ENCODE measurements around the gene ZNF608.

DNA sequence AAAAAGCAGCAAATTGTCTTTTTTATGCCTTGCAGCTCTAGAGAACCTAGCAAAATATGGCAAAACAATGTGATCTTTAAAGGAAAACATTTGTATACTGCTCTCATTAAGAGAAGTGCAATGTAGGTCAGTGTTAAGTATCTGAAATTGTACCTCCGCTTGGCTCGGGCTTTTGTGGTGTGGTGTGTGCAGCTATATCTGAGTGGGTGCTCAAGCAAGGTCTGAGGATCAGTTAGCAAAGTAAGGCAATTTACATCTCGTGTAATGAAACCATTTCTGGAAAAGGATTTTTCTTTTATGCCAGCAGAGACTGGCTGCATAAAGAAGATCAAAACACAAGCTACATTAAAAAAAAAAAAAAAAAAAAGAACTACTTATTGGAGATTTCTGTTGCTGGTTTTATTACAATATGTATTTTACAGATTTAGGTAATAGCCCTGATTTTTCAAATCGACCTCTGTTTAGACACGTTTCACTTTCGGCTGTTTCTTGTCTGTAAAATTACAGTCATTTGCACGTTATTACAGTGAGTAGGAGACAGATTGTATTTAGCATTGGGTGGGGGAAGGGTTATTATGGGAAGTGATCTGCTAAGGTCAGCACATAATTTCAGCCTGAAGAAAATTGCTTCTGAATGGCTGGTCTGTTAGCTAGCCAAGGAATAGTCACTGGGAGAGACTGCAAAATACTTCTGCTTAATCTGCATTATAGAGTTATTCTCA lies 7.9 kb upstream of the ZNF608 start:
- TF ChIP-seq, protein P1, sequence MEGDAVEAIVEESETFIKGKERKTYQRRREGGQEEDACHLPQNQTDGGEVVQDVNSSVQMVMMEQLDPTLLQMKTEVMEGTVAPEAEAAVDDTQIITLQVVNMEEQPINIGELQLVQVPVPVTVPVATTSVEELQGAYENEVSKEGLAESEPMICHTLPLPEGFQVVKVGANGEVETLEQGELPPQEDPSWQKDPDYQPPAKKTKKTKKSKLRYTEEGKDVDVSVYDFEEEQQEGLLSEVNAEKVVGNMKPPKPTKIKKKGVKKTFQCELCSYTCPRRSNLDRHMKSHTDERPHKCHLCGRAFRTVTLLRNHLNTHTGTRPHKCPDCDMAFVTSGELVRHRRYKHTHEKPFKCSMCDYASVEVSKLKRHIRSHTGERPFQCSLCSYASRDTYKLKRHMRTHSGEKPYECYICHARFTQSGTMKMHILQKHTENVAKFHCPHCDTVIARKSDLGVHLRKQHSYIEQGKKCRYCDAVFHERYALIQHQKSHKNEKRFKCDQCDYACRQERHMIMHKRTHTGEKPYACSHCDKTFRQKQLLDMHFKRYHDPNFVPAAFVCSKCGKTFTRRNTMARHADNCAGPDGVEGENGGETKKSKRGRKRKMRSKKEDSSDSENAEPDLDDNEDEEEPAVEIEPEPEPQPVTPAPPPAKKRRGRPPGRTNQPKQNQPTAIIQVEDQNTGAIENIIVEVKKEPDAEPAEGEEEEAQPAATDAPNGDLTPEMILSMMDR (IDR thresholded peaks at IDR 0.05 in 2 of 3, conservative IDR thresholded peaks at IDR 0.05 in 1 of 3; ENCODE audit: borderline replicate concordance in 1 of 3, insufficient read depth in 1 of 3, low read depth in 2 of 3, low read length in 2 of 3), result no peak
- no peak for TF ChIP-seq REST (IDR thresholded peaks at IDR 0.05; ENCODE audit: low read depth)
- TF ChIP-seq POLR2AphosphoS5 (IDR thresholded peaks at IDR 0.05; ENCODE audit: low read depth, low read length), result no peak
- no peak for TF ChIP-seq EZH2 (IDR thresholded peaks at IDR 0.05)
- TF ChIP-seq POLR2A (IDR thresholded peaks at IDR 0.05; ENCODE audit: borderline replicate concordance, extremely low read depth, insufficient read depth, insufficient read length), result no peak
- TF ChIP-seq YY1 (IDR thresholded peaks at IDR 0.05; ENCODE audit: extremely low read depth, insufficient replicate concordance, low read depth, low read length), result no peak
- TF ChIP-seq, protein P2, sequence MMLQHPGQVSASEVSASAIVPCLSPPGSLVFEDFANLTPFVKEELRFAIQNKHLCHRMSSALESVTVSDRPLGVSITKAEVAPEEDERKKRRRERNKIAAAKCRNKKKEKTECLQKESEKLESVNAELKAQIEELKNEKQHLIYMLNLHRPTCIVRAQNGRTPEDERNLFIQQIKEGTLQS (IDR thresholded peaks at IDR 0.05), result no peak
- TF ChIP-seq TCF7L2 (IDR thresholded peaks at IDR 0.05; ENCODE audit: borderline replicate concordance, extremely low read depth, insufficient read depth, insufficient read length), result no peak
- no peak for TF ChIP-seq MAX (IDR thresholded peaks at IDR 0.05)
- TF ChIP-seq RAD21 (IDR thresholded peaks at IDR 0.05; ENCODE audit: low read depth), result no peak
- no peak for TF ChIP-seq CEBPB (IDR thresholded peaks at IDR 0.05; ENCODE audit: low read depth)
- TF ChIP-seq CBX3 (IDR thresholded peaks at IDR 0.05; ENCODE audit: low read depth), result no peak
- no peak for TF ChIP-seq EZH2phosphoT487 (IDR thresholded peaks at IDR 0.05; ENCODE audit: borderline replicate concordance)
- TF ChIP-seq SP1 (IDR thresholded peaks at IDR 0.05; ENCODE audit: low read depth), result no peak

Measured in HCT116 (cell line).